GM19240 (cell line): ENCODE data around the gene PRR23A.
"Not testable (repeated sequence)": the region's sequence is repeated elsewhere in the genome, so short reads cannot be mapped to it uniquely, and the experiment has no call there.

Experiments used
- DNase-seq: peaks from one replicate; pipeline ENCODE4 v3.0.0; 2011; ENCODE audit warnings: low spot score; ENCODE audit not compliant: insufficient read length

PRR23A gene

GRCh38 chr3:139006051-139006716, at the start of gene PRR23A:
PRR23A (minus strand) TSS chr3:139006268; CDS start chr3:139006268, 0 bp downstream.
- DNase-seq = no peak

- no peak for DNase-seq
These were observed 46.9 kb upstream of the PRR23A start for GRCh38 chr3:139052802-139053600.

DNA sequence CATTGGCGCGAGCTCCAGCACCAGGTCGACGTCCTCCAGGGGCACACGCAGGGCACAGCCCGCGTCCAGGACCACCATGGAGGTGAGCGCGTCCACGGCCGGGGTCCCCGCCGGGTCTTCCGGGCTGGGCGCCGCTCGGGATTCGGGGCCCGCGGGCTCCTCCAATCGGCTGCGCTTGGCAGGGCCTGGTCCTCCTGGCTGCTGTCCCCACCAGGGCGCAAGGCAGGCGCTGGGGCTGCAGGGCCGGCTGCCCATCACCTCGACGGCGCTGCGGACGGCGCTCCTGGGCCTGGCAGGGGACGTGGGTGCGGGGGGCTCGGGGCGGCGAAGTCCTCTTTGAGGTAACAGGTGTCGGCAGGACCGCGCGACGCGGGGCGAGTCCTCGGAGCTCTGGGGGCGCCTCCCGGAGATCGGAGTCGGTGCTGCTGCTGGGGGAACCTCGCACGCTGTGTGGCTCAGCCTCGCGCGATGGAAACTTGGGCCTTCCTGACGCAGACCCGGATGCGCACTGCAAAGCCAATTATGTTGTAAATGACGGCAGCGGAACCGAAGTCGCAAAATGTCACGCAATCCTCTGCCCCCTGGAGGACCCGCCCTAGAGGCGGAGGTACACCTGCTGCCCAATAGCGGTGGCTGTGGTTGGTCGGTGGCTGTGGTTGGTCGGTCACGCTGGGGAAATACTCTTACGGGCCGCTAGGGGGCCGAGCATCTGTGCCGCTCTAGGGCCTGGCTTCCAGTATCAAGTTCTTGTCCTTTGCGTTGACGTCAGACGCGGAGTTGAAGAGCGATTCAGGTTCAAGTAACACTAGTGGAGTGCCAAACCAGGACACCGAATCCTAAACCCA, 38.5 kb upstream of the PRR23A start, which contains the start of gene PRR23C:
Gene PRR23C, minus strand, starts transcription at position 527 of the 845 bp plus-strand sequence. Its CDS starts 272 bp downstream, at position 255.
- no peak for DNase-seq

GRCh38 chr3:139043554-139044365, 37.7 kb upstream of the PRR23A start:
- no peak for DNase-seq

DNA sequence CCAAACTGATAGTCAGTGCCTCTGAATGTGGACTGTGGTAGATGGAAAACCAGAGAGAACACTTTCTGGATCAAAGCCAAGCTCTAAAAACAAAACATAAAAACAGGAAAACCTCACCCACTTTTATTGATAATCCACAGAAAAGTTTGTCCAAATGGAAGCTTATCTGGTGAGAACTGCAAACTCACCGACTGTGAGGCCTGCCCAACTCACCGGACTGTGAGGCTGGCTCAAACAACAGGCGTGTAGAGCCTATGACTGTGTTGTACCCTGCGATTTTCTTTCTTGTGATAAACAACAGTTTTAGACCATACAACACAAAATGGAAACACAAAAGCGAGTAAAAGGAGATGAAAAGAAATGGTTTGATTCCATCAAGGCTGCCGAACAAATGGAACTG, 31.4 kb upstream of the PRR23A start:
- no peak for DNase-seq

- no peak for DNase-seq
These were observed 26.4 kb upstream of the PRR23A start for GRCh38 chr3:139032326-139033002.

DNA sequence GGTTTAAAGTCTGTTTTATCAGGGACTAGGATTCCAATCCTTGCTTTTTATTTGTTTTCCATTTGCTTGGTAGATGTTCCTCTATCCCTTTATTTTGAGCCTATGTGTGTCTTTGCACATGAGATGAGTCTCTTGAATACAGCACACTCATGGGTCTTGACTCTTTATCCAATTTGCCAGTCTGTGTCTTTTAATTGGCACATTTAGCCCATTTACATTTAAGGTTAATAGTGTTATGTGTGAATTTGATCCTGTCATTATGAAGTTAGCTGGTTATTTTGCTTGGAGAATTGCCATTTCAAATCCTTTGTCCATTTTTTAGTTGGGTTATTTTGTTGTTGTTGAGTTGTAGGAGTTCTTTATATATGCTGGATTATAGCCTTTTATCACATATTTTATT, 24.5 kb upstream of the PRR23A start:
- not testable (repeated sequence) for DNase-seq

- no peak for DNase-seq
These were observed 18.9 kb upstream of the PRR23A start for GRCh38 chr3:139024968-139025367.

DNA sequence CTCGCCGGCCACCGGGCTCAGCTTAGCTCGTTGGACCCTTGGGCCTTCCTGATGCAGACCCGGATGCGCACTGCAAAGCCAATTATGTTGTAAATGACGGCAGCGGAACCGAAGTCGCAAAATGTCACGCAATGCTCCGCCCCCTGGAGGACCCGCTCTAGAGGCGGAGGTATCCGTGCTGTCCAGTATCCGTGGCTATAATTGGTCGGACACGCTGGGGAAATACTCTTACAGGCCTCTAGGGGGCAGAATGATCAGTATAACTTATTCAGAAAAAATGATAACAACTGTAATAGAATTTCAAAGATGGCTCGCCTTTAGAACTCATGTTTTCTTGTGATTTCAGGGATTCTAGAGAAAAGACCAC, 14.8 kb upstream of the PRR23A start, which contains the start of gene PRR23B:
Gene PRR23B, minus strand, starts transcription at position 59 of the 367 bp plus-strand sequence. CDS start 265 bp downstream, outside the sequence.
- DNase-seq = no peak

DNA sequence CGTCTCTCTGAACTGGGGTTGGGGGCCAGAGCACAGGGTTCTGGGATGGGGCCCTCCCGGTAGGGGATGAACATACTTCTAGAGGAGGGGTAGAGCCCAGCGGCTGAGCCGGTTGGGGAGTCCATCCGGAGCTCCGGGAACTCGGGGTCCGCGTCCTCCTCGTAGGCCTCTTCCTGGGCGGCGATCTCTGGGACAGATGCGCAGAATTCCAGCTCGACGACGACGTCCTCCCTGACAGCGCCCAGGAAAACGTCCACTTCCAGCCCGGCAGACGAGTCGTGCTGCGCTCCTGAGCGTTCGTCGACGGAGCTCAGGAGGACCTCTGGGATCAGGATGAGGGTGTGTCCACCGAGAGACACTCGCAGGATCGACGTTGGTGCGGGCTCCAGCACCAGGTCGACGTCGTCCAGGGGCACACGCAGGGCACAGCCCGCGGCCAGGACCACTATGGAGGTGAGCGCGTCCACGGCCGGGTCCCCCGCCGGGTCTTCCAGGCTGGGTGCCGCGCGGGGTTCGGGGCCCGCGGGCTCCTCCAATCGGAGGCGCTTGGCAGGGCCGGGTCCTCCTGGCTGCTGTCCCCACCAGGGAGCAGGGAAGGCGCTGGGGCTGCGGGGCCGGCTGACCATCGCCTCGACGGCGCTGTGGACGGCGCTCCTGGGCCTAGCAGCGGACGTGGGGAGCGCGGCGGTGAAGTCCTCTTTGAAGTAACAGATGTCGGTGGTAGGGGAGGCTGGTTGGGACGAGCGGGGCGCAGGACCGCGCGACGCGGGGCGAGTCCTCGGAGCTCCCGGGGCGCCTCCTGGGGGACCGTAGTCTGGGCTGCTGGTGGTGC, 14.2 kb upstream of the PRR23A start:
- no peak for DNase-seq

- no peak for DNase-seq
These were observed 10.5 kb upstream of the PRR23A start for GRCh38 chr3:139016430-139017048.

DNA sequence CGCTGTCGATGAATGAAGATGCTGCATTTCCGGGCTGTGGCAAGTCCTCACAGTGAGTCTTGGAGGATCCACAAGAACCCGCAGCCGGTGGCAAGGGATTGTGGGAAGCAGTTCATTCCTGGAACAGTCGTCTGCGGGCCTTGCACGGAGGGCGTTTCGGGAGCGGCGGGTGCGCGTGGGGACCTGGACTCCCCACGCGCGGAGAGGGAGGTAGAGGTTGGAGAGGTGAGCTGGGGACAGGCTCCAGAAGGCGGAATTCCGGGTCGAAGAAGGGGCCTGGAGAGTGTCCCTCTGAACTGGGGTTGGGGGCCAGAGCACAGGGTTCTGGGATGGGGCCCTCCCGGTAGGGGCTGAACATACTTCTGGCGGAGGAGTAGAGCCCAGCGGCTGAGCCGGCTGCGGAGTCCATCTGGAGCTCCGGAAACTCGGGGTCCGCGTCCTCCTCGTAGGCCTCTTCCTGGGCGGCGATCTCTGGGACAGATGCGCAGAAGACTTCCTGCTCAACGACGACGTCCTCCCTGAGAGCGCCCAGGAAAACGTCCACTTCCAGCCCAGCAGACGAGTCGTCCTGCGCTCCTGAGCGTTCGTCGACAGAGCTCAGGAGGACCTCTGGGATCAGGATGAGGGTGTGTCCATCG, 593 bp downstream of the PRR23A start:
- DNase-seq = no peak

DNA sequence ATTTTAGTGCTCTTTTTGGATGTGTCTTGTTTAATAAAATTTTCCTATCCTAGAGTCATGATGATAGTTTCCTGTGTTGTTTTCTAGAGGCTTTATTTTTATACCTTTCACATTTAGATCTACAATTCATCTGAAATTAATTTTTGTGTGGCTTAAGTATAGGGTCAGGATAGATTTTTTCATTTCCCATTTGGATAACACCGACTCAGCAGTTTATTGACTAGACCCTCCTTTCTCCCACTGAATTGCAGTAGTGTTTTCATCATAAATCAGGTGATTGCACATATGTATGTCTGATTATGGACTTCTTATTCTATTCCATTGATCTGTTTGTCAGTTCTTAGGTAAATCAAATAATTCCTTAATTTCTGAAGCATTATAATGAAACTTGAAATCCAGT, 10.4 kb downstream of the PRR23A start:
- no peak for DNase-seq

DNA sequence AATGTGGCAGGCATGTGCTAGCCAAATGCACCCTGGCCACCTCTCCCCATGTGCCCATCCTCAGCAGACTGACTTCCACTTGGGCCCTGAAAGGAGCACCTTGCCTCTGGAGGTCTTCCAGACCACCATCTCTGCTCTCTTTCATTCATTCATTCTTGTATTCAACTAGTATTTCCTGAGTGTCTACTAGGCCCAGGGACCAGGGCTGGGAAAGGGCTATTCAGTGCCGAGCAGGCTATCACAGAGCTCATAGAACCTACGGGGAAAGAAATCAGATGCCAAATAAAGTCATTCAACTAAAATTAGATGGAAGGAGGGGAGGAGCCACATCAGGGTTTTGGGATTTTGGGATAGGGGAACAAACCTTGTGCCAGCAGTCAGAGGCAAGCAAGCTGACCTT, 18.9 kb downstream of the PRR23A start:
- DNase-seq = no peak

DNA sequence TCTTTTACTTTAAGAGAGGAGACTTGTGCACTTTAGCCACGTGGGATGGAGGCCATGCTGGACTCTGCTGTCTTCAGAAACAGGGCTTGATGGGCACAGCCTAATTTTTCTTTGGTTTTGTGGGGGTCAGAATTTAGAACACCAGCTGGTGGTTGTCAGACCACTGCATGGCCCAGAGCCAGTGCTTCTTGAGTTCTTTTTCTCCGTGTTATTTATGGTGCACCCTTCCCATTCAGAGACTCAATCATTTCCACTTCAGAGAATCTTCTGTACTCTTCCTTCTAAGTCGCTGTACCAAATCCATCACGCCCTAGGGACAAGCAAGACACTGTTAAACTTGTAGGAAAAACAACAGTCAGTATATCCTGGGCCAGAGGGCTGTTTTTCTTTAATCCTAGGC, 20.1 kb downstream of the PRR23A start:
- DNase-seq = no peak

GRCh38 chr3:138984816-138985215, 21.3 kb downstream of the PRR23A start:
- DNase-seq = no peak

GRCh38 chr3:138976047-138976446, 30.0 kb downstream of the PRR23A start:
- no peak for DNase-seq

DNA sequence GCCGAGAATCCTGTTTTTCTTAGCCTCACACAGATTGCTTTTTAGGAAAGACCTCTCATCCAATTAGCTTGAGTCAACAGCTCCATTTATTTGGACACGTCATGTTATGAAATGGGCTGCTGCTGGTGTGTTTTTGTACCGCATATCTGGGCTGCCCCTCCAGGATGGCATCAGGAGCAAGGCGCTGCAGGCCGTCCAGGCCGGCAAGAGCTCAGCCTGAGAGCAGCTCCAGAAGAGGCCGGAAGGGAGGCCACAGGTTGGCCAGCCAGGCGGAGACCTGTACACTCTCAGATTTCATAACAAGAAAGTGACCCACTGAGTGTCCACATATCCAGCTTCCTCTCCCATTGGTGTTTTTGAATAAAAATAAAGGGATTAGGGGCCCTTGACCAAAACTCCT, 30.7 kb downstream of the PRR23A start:
- no peak for DNase-seq

DNA sequence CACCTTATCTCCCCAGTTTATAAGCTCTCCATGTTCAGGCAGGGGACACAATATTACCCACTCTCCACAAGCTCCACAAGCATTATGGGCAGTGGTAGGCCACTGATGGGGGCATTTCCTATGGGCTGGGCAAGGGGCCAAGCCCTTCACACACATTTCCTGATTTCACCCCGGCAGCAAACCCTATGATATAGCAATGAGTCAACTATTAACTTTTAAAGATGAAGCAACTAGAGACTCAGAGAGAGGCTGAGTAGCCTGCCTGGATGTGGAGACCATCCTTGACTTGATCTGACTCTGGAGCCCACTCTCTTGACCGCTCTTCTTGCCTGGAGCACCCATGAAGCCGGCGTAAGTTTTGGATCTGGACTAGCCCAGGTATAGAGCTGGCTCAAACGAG, 31.6 kb downstream of the PRR23A start:
- no peak for DNase-seq
